Femur (tissue), 1 donor: ENCODE measurements around the gene RPS6KA2.
A peak's percentile ranks its signal among the peaks of the same experiment; 100 is the strongest.
"Not testable (repeated sequence)": the region's sequence is repeated elsewhere in the genome, so short reads cannot be mapped to it uniquely, and the experiment has no call there.

ENCODE experiments used
- DNase-seq: peaks from one replicate; pipeline ENCODE4 v3.0.0-alpha.2; 2017

RPS6KA2 gene

DNA sequence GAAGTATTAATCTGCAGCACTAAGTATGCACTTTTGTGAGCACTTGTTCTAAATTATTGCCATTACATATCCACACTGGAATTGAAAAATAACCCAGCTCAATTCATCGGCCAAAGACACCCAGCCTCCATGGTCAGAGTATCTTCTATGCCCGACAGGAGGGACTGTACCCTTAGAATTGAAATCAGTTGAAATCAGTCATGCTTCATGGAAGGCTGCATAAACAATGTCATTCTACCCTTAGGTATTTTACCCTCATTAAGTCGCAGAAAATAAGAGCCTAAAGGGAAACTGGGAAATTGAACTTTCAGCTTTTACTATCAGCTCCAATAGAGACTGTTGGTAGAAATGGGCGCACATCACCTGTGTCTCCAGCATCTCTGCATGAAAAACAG is 37.7 kb downstream of the RPS6KA2 start:
- DNase-seq: no peak

- DNase-seq: no peak
These were observed 38.2 kb downstream of the RPS6KA2 start for GRCh38 chr6:166588691-166589336.

DNA sequence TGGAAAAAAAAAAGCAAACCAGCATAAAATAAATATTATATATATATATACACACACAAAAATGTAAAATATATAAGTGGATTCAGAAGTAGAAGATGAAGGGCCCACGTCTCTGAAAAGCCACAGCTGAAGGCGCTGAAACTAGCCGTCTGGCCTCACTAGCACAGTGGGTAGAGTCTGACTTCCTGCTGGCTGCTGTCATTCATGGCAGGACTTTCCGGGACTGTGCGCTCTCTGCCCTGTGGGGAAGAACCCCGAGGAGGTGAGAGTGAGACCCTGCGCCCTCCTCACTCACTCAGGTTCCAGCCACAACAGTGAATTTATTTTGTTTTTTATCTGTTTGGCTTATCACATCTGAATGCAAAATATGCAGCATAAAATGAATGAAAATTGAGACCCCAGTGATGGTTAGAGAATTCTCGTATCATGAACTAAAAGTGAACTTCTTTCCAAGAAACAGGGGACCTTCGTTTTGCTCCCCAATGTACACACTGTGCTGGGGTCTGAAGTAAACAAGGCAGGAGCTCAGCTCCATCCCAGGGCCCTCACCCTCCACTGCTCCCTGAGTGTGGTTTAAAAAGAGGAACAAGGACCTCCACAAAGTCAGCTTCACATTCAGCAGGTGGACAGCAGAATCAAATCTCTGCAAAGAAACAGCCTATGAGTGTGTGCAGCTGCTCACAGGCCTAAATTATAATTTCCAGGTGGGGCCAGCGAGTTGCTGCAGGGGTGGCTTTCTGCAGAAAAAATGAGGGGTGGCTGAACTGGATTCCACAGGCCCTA is 39.2 kb downstream of the RPS6KA2 start:
- DNase-seq: no peak

DNA sequence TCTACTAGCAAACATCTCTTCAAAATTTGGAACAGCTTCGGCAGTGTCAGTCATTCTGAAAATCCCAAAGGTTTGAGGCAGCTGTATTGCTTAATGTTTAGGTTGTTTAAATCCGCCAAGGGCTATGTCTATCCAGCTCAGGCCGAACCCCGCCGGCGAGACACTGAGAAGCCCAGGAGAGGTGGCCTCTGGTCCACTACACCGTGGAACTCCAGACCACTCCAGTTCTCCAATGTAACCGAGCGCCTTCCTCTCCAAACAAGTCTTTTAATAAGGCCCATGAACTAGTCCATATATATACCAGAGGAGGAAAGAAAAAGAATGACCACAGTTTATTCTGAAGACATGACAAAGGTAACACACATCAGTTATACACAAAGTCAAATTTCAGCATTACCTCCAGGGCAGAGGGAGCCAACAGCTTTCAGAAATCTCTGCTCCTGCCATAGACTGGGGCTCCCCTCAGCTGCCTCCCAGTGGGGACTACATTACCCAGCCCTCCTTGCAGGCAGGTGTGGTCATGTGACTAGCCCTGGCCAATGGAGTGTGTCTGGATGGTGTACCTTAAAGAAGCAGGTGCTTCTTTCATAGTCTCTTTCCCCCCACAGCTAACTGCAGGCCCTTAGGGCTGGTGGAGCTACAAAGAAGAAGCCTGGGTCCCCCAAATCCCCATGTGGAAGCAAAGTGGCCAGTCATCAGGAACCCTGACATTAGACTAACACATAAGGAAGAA is 40.5 kb downstream of the RPS6KA2 start, which contains the start of gene RAMACL:
Gene RAMACL, minus strand, starts transcription at position 255 of the 733 bp plus-strand sequence. Its CDS starts 201 bp downstream, at position 54.
- no peak for DNase-seq

- no peak for DNase-seq
These were observed 42.1 kb downstream of the RPS6KA2 start for GRCh38 chr6:166584853-166585429.

DNA sequence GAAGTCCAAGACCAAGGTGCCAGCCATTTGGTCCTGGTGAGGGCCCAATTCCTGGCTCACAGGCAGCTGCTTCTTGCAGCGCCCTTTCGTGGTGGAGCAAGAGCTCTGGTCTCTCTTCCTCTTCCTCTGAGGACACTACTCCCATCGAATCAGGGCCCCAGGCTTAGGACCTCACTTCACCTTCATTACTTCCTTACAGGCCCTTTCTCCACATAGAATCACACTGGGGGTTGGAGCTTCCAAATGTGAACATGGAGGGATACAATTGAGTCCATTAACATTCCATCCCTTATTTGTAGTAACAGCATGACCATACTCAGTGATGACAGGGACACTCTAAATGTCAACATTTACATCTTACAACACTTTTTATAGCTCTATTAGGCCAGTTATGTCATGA is 42.9 kb downstream of the RPS6KA2 start:
- no peak for DNase-seq

DNA sequence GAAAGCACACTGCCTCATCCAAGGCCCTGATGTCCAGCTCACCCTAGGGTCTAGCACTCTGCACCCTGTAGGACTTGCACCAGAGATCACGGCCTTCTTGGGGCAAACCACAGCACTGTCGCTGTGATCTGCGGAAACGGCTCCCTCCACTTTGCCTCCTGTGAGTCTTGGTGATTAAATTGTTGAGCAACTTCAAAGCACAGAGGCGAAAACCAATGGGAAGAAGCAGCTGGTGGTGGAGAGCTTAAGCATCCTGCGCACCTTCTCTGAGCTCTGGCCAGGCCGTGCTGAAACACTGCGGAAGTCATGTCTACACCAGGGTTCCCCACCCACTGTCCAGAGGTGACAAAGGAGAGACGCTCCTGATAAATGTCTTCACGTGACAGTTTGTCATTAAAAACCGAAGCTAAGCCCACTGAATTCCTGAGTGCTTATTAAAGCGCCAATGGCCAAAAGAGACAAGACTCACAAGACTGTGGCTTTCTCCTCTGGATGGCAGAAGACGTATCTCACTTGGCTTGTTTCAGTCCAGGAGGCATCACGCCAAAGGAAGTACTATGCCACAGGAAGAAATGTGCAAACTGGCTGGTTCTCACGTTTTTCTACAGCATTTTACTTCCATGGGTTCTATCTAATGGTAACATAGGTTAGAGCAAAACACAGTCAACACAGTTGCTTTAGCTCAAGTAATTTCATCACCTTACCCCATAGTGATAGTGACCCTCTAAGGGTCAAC is 43.7 kb downstream of the RPS6KA2 start:
- DNase-seq: no peak

- DNase-seq: peak; percentile 51
These were observed 44.8 kb downstream of the RPS6KA2 start for GRCh38 chr6:166582258-166582657.

DNA sequence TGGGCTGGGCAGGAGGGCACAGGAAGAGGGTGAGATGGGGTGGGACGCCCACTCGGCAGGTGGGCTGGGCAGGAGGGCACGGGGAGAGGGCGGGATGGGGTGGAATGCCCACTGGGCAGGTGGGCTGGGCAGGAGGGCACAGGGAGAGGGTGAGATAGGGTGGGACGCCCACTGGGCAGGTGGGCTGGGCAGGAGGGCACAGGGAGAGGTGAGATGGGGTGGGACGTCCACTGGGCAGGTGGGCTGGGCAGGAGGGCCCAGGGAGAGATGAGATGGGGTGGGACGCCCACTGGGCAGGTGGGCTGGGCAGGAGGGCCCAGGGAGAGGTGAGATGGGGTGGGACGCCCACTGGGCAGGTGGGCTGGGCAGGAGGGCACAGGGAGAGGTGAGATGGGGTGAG is 45.2 kb downstream of the RPS6KA2 start:
- DNase-seq: not testable (repeated sequence)

- DNase-seq: no peak
These were observed 46.0 kb downstream of the RPS6KA2 start for GRCh38 chr6:166581091-166581511.

DNA sequence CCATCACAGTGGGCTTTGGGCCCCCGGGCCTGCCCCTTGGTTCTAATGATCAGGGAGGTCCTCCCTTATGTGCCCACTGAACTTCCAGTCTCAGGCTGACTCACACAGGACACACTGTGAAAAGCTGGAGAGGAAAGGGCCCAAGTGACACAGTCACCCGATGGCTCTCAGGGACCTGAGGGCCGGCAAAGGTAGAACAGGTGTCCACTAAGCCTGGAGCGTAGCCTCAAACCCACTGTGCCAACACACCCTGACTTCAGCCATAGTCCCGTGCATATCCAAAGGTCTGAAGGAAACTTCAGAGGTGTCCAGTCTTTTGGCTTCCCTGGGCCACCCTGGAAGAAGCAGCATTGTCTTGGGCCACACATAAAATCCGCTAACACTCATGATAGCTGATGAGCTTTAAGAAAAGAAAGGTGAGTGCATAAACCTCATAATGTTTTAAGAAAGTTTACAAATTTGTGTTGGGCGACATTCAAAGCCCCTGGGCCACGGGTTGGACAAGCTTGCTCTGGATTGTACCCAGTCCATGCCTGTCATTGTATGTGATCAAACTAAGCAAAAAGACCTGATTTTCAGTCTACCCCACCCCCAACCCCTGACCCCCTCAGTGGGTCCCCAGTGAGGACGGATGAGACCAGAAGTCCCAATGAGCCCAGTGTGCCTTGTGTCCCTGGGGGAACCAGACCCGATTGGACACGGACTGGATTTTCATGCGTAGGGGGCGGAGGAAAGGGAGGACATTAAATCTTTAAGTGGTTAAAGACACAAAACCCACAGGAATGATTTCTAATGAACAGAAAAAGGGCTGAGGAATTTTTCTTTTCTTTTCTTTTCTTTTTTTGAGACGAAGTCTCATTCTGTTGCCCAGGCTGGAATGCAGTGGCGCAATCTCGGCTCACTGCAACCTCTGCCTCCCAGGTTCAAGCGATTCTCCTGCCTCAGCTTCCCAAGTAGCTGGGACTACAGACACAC is 46.7 kb downstream of the RPS6KA2 start:
- DNase-seq: no peak

DNA sequence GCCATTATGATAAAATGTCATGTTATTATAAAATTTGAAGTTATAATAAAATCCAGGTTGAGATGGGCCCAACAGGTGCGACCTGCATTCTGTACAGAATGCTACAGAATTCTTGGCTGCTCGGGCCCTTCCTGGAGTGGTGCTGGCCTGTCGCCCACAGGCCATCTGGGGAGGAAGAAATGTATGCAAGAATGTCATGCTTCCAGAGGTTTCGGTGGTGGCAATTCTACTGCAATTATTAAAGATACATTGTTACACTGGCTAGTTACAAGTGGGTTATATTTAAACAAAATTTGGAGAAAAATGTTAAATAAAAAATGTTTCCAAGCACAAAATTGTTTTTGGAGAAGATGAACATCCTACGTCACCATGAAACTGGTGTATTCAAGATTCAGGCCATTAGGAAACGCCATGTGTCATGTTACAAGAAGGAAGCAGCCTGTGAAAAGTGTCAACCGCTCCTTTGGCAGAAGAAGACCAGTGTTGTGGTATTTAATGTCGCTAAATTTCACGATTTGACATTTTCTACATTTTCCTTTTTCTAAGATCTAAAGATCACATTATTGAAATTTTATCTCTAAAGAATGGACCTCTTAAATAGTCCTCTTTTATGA is 47.7 kb downstream of the RPS6KA2 start:
- no peak for DNase-seq

GRCh38 chr6:166578536-166579236 is 48.4 kb downstream of the RPS6KA2 start:
- DNase-seq: no peak

DNA sequence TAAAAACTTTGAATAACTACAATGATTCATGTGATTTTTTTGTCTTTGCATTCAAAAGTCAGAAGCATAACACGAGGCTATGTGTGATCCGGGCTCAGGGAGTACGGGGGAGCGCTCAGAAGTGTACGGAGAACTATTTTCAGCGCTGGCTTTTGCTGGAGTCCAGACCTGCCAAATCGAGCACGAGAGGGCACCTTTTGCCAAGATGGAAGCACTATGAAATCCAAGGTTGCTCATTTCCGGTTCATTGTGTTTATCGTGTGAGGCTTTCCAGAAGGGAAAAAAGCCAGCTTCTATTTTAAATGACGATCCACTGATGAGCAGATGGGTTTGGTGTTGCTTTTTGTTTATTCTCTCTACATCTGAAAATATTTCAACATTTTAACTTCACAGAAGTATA is 51.8 kb downstream of the RPS6KA2 start:
- no peak for DNase-seq

DNA sequence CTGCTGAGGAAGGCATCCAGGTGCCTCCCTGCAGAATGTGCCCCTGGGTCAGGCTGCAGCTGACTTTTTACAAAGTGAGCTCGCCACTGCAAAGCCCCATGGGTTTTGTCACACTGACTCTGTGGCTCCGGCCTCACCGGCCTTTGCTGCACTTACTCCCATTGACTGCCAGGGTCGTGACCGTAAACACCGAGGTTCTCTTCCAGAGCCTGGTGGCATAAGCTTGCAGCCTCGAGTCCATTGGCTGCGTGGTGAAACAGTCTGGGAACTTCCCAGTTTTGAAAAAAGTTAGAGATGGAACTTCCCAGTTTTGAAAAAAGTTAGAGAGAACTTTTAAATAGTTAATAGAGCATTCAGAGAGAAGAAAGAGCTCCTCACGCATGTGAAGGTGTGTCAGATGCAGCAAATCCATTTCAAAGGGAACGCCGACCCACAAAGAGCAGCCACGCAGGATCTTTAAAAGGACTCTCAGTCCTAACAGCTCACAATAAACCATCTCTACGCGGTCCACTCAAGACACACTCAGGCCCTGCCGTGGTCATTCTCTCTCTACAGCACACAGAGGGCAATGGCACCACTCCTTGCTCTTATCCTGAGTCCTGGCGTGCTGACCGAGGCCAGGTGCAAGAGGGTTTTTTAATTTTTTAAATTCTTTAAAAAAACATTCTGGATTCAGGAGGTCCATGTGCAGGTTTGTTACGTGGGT is 53.4 kb downstream of the RPS6KA2 start:
- DNase-seq: no peak

- no peak for DNase-seq
These were observed 54.4 kb downstream of the RPS6KA2 start for GRCh38 chr6:166572370-166573261.

- no peak for DNase-seq
These were observed 55.9 kb downstream of the RPS6KA2 start for GRCh38 chr6:166570929-166571713.

DNA sequence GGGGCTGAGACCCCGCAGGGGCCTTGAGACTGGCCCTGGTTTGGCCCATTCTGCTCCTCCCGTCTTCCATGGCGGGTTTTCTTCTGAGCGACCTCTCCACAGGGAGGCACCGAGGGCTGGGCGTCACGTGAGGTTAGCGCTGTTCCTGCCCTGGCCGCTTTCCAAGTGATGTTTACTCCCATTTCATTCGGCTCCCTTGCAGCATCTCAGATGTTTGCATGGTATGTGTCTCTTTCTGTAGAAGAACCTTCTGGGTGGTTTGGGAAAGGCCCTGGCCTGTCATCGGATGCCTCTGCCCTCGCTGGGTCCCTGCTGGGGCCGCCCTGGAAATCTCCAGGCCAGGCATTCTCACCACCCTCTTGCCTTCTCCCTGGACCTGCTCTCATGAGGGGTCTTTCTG is 57.8 kb downstream of the RPS6KA2 start:
- no peak for DNase-seq
